K562 (cell line): ENCODE data around the gene GIGYF1. TPM values are rescaled to one million over a fixed set of nuclear protein-coding genes. Genes with fewer than 3 reads are reported as not detected.

Source experiments
- ARID2 ChIP-seq: fragments of 450-650 bp; IDR thresholded peaks from 2 replicates; pipeline ENCODE4 v1.6.1; 2017; ENCODE audit warnings: antibody characterized with exemption, mild to moderate bottlenecking
- BCOR ChIP-seq: fragments of 450-650 bp; IDR thresholded peaks from 2 replicates; pipeline ENCODE4 v1.6.1; 2016
- CREBBP ChIP-seq: IDR thresholded peaks from one replicate; pipeline ENCODE4 v1.6.1; 2012; ENCODE audit warnings: low read depth, mild to moderate bottlenecking, control low read depth, inconsistent platforms, low read length
- EWSR1 ChIP-seq: fragments of 450-650 bp; IDR thresholded peaks from 2 replicates; pipeline ENCODE4 v1.6.1; 2018; ENCODE audit warnings: borderline replicate concordance, mild to moderate bottlenecking, low read depth, moderate library complexity; ENCODE audit not compliant: partially characterized antibody
- HLTF ChIP-seq: fragments of 450-650 bp; IDR thresholded peaks from 2 replicates; pipeline ENCODE4 v1.6.1; 2016
- MYNN ChIP-seq, 2 experiments: sonication (generic); formaldehyde crosslinking in 1 of 2; IDR thresholded peaks; 2 replicates each; pipeline versions ENCODE4 v1.5.0 to v1.6.1; 2016 to 2020; ENCODE audit warnings: antibody characterized with exemption in 1 of 2, missing genetic modification reagents in 1 of 2
- NCOA2 ChIP-seq, 2 experiments: fragments of 450-650 bp; IDR thresholded peaks; 2 replicates each; pipeline ENCODE4 v1.6.1; 2018; ENCODE audit warnings: mild to moderate bottlenecking in 2 of 2, moderate library complexity in 1 of 2; ENCODE audit not compliant: partially characterized antibody in 2 of 2
- PCBP1 ChIP-seq: fragments of 200-400 bp; formaldehyde crosslinking; IDR thresholded peaks from 2 replicates; pipeline ENCODE4 v1.6.1; 2018; ENCODE audit warnings: mild to moderate bottlenecking, low read depth, low read length; ENCODE audit not compliant: poor library complexity, severe bottlenecking
- PCBP2 ChIP-seq: fragments of 200-400 bp; formaldehyde crosslinking; IDR thresholded peaks from 2 replicates; pipeline ENCODE4 v1.6.1; 2018; ENCODE audit warnings: low read length, low read depth, mild to moderate bottlenecking, moderate library complexity; ENCODE audit not compliant: poor library complexity, severe bottlenecking
- SNRNP70 ChIP-seq: fragments of 200-400 bp; formaldehyde crosslinking; optimal IDR thresholded peaks from 2 replicates; pipeline ENCODE3; 2017; ENCODE audit warnings: low read depth, low read length
- TCFL5 ChIP-seq: fragments of 250-450 bp; sonication (Bioruptor Pico); conservative IDR thresholded peaks from 2 replicates; pipeline ENCODE4 v1.6.1; 2021; ENCODE audit warnings: mild to moderate bottlenecking, moderate library complexity, matching md5 sums
- ZNF274 ChIP-seq: IDR thresholded peaks from 2 replicates; pipeline ENCODE4 v1.6.1; 2011; ENCODE audit warnings: low read depth, mild to moderate bottlenecking, low read length, moderate library complexity, borderline replicate concordance
- polyA plus RNA-seq, 8 experiments: library from polyadenylated mRNA; depleted of rRNA in 4 of 8; stranded (reverse) in 5 of 8; unstranded in 3 of 8; fragments of >200 nt; fragmentation: Nextera tagmentation in 2 of 8; fragmentation: Illumina TruSeq in 1 of 8; extraction: Ambion mirVana in 2 of 8; extraction: Trizol in 1 of 8; gene quantifications; 2 replicates each; pipeline versions ENCODE4 v1.2.1 to v1.2.3, GENCODE V29; 2011 to 2014; ENCODE audit warnings: inconsistent platforms in 1 of 8, missing spikeins in 1 of 8
- total RNA-seq, 7 experiments: library from RNA; depleted of rRNA in 6 of 7; stranded (reverse); fragments of >200 nt in 6 of 7; fragmentation: Illumina TruSeq in 2 of 7; extraction: Trizol in 2 of 7; gene quantifications; 2 replicates each; pipeline versions ENCODE4 v1.2.1 to v1.2.3, GENCODE V29; 2011 to 2021; ENCODE audit warnings: low replicate concordance in 1 of 7
- TF ChIP-seq, protein P1 (sequence below), 2 experiments: IDR thresholded peaks; 2 replicates each; pipeline ENCODE4 v1.6.1; 2011; ENCODE audit warnings: borderline replicate concordance in 1 of 2, control low read depth in 1 of 2, low read depth in 1 of 2, low read length in 1 of 2, mild to moderate bottlenecking in 1 of 2, mixed read lengths in 1 of 2, moderate library complexity in 1 of 2; ENCODE audit not compliant: insufficient read depth in 1 of 2, insufficient read length in 1 of 2, poor library complexity in 1 of 2, severe bottlenecking in 1 of 2; ENCODE audit errors: extremely low read depth in 1 of 2
- TF ChIP-seq, protein P2 (sequence below): sonication (generic); formaldehyde crosslinking; IDR thresholded peaks from 2 replicates; pipeline ENCODE4 v1.8.0; 2022; ENCODE audit warnings: mild to moderate bottlenecking, missing genetic modification reagents
- TF ChIP-seq, protein P3 (sequence below): sonication (generic); formaldehyde crosslinking; IDR thresholded peaks from 2 replicates; pipeline ENCODE4 v1.8.1; 2023; ENCODE audit warnings: mild to moderate bottlenecking, missing genetic modification reagents
- TF ChIP-seq, protein P4 (sequence below): sonication (generic); formaldehyde crosslinking; IDR thresholded peaks from 2 replicates; pipeline ENCODE4 v1.9.0; 2022; ENCODE audit warnings: mild to moderate bottlenecking, missing genetic modification reagents

Gene GIGYF1
- total and polyA plus RNA-seq, 9 of the 15 experiments (the other 6 are each of a cell fraction or from before 2014, with no cell fraction given), result 0.56 to 76.2 (median 16.8) TPM

DNA sequence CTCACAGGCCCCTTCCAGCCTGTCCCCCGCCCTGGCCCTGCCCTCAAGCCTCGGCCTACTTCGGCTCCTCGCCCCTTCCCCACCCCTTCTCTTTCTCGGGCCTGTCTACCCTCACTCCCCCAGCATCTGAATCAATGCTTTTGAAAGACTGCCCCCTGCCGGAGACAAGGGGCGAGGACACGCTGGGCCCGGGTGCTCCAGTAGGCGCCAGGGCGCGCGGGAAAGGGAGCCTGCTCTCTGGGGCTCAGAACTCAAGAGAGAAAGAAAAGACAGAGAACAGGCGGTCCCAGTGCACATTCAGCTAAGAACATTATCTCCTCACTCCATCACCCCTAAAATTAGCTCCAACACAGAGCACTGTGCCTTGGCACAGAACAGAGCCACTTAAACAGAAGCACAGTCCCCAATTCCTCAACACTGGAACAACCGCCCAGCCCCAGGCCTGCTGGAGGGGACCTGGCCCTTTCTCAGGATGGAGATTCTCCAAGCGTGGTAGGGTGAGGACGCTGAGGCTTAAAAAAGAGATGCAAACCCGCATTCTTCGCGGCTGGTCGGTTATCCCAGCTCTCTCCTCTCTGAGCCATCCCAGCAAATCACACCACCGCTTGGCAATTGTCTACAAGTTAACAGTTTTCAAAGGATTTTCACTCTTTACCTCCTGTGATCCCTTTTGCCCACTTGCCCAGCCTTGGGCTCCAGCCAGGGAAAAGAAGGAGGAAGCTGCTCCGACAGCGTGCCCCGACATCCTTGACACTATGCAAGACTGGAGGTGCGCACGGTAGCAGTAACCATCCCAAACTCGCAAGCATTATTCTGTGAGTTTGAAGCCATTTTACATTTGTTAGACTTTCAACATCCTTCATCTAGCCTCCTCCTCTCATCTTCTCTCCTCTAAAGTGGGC is 2.1 kb downstream of the GIGYF1 start (continued):
- TF ChIP-seq, protein P1, sequence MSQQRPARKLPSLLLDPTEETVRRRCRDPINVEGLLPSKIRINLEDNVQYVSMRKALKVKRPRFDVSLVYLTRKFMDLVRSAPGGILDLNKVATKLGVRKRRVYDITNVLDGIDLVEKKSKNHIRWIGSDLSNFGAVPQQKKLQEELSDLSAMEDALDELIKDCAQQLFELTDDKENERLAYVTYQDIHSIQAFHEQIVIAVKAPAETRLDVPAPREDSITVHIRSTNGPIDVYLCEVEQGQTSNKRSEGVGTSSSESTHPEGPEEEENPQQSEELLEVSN (IDR thresholded peaks at IDR 0.05; ENCODE audit: borderline replicate concordance in 1 of 2, extremely low read depth in 1 of 2, insufficient read depth in 1 of 2, insufficient read length in 1 of 2, low read depth in 1 of 2, low read length in 1 of 2, poor library complexity in 1 of 2, severe bottlenecking in 1 of 2), result peak; percentile 62 to 93
- TF ChIP-seq PCBP1 (no peak), SNRNP70 (no peak), PCBP2 (no peak), ARID2 (peak; percentile 67; the same call in 1 of the 2 replicates), ZNF274 (no peak), EWSR1 (no peak), TCFL5 (CRISPR knock-in tag) (no peak), BCOR (no peak), MYNN (IDR thresholded peaks at IDR 0.05) (peak; percentile 38; the same call in 1 of the 2 replicates), MYNN (CRISPR knock-in tag; IDR thresholded peaks at IDR 0.05) (no peak), CREBBP (no peak), HLTF (no peak), NCOA2 (IDR thresholded peaks at IDR 0.05; ENCODE audit: partially characterized antibody in 2 of 2) (no peak)
- TF ChIP-seq, protein P2, sequence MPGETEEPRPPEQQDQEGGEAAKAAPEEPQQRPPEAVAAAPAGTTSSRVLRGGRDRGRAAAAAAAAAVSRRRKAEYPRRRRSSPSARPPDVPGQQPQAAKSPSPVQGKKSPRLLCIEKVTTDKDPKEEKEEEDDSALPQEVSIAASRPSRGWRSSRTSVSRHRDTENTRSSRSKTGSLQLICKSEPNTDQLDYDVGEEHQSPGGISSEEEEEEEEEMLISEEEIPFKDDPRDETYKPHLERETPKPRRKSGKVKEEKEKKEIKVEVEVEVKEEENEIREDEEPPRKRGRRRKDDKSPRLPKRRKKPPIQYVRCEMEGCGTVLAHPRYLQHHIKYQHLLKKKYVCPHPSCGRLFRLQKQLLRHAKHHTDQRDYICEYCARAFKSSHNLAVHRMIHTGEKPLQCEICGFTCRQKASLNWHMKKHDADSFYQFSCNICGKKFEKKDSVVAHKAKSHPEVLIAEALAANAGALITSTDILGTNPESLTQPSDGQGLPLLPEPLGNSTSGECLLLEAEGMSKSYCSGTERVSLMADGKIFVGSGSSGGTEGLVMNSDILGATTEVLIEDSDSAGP (CRISPR knock-in tag), result no peak
- TF ChIP-seq, protein P3, sequence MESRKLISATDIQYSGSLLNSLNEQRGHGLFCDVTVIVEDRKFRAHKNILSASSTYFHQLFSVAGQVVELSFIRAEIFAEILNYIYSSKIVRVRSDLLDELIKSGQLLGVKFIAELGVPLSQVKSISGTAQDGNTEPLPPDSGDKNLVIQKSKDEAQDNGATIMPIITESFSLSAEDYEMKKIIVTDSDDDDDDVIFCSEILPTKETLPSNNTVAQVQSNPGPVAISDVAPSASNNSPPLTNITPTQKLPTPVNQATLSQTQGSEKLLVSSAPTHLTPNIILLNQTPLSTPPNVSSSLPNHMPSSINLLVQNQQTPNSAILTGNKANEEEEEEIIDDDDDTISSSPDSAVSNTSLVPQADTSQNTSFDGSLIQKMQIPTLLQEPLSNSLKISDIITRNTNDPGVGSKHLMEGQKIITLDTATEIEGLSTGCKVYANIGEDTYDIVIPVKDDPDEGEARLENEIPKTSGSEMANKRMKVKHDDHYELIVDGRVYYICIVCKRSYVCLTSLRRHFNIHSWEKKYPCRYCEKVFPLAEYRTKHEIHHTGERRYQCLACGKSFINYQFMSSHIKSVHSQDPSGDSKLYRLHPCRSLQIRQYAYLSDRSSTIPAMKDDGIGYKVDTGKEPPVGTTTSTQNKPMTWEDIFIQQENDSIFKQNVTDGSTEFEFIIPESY (CRISPR knock-in tag), result peak; percentile 64; the same call in 1 of the 2 replicates
- TF ChIP-seq, protein P4, sequence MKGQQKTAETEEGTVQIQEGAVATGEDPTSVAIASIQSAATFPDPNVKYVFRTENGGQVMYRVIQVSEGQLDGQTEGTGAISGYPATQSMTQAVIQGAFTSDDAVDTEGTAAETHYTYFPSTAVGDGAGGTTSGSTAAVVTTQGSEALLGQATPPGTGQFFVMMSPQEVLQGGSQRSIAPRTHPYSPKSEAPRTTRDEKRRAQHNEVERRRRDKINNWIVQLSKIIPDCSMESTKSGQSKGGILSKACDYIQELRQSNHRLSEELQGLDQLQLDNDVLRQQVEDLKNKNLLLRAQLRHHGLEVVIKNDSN (CRISPR knock-in tag), result 0 out of 2 replicates have a peak, but pooled peaks have one; percentile 10
